SIG-M5 (cell line): Measurements from ENCODE around the gene TEX48.

Source experiments
- DNase-seq: peaks from one replicate; lab custom pipeline; 2025; lab: John Stamatoyannopoulos, UW

Gene TEX48, protein sequence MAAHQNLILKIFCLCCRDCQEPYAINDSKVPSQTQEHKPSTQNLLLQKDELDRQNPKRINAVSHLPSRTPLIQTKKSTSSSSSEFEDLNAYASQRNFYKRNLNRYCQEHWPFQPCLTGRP

DNA sequence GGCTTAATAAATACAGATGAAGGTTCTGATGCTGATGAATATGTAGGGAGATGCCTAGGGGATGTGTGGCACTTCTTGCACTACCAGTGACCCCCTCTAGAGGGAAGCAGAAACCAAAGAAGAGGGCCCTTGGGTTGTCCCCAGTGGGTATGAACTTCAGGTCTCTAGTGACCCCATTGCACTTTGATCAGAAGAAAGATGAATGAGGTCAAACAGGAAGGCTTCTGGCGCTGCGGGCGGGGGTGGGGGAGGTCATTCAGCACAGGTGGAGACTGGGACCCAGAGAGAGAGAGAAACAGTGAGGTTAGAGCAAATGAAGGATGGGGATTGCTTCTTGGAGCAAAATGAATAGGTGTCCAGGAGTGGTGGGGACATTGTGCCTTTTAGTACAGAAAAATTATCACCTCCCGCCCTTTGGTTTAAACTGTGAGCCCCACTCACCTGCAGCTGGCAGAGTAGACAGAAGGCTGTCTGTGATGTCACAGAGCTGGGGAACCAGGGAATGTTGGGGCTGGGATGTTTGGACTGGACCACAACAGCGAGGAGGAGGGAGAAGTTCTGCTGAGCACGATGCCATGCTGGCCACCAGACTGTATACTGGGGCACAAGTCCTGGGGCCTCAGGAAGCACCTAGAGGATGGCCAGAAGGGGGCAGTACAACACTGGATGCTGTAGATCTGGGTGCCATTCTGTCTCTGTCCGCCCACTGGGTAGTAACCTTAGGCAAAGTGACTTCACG, at the start of gene TEX48:
Gene TEX48 (minus strand): TSS at position 599 of the 739 bp plus-strand sequence. CDS start 10,469 bp downstream, outside the sequence.
- DNase-seq: no peak

DNA sequence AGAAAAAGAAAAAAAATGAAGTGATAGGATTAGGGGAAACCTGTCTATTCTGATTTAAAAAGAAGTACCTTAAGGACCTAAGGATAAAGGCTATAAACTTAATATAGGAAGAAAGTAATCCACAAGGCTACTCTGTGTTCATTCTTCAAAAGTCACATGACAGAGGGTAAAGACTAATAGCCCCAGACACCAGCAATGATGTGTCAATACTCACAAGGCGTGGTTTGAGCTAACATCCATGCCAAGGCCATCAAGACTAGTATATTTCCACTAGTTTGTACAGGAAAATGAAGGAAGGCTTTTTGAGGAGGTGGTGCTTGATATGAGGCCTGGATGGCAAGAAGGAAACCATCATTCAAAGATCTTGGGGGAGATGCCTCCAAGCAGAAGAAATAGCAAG, 49.7 kb upstream of the TEX48 start:
- DNase-seq: no peak

DNA sequence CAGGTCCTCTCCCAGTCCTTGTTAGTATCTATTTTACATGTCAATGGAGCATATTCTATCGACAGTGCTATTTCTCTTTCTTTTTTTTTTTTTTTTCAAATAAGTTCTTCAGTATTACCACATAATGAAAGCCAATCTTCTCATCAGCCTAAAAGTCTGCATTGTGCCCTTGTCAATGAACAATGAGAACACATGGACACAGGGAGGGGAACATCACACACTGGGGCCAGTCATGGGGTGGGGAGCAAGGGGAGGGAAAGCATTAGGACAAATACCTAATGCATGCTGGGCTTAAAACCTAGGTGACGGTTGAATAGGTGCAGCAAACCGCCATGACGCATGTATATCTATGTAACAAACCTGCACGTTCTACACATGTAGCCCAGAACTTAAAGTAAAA, 47.7 kb upstream of the TEX48 start:
- DNase-seq: no peak

DNA sequence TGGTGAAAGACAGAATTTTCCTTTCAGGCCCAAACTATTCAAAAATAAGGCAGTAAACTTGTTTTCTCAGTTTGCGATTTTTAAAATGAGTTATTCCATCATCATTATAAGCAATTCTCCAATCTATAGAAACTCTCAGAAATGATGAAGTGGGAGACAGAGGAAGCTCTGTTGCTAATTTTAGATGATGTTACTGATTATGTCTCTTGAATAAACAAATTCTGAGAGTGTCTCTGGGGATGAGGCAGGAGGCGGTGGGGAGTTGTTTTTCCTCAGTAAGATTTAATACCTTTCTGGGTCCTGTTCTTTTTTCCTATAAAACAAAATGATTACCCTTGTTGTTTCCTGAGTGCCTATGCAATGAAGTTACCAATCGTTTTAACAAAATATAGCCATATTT, 43.9 kb upstream of the TEX48 start:
- DNase-seq: no peak

DNA sequence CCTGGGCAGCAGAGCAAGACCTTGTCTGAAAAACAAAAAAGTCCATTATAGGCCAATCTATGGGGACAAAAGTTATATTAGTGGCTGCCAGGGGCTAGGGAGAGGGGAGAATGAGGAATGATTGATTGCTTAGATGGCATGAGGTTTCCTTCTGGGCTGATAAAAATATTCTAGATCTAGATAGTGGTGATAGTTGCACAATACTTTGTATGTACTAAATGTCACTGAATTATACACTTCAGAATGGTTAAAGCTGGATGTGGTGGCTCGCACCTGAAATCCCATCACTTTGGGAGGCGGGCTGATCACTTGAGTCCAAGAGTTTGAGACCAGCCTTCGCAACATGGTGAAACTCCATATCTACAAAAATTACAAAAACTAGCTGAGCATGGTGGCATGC, 42.8 kb upstream of the TEX48 start:
- DNase-seq: no peak

DNA sequence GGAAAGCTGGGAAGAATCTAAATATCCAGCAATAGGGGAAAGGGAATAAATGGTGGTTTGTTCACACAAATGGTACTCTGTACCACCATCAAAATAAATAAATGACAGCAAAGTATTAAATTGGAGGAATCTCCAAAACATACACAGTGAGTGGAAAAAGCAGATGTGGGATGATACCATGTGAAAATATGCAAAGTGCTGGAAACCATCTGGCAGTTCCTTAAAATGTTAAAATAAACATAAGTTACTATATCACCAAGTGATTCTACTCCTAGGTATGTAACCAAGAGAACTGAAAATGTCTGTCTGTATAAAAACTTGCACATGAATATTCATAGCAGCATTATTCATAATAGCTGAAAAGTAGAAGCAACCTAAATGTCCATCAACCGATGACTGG, 41.9 kb upstream of the TEX48 start:
- no peak for DNase-seq

DNA sequence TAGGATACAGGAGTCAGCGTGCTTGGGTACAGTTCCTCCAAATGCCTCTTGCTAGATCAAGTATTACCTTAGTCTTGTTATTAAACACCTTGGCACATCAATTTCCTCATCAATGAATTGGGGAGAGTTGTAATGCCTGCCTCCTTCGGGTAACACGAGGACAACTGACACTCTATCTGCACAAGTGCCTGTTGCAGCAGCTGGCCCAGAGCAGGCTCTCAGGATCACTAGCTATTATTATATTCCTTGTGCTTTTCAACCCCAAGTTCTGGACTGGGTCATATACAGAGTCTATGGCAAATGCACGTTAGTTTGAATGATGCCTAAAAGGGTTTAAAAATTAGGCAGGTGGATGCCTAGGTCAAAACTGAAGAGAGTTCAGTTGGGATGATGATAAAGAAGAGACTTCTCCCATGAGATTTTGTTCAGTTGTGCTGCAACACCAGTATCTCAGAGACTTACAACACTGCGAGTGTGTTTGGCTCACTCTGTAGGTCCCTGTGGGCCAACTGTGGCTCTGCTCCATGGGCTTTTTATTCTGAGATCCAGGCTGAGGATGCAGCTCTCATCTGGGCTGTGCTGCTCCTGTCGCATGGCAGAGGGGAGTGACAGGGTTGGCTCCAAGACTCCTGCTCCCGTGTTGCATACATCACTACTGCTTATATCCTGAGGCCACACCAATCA, 41.1 kb upstream of the TEX48 start:
- no peak for DNase-seq

DNA sequence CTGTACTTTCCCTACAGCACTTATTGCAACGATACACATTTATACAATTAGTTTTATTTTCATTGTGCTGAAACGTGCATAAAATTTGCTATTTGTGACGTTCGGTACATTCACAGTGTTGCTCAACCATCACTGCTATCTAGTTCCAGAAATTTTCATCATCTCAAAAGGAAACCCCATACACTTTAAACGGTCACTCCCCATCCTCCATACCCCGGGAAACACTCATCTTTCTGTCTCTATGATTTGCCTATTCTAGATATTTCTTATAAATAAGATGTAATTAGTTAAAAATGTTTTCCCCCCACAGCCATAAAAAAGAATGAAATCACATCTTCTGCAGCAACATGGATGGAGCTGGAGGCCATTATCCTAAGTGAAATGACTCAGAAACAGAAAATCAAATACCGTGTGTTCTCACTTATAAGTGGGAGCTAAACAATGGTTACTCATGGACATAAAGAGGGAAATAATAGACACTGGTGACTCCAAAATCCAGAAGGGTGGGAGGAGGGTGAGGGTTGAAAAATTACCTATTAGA, 40.2 kb upstream of the TEX48 start:
- DNase-seq: no peak

DNA sequence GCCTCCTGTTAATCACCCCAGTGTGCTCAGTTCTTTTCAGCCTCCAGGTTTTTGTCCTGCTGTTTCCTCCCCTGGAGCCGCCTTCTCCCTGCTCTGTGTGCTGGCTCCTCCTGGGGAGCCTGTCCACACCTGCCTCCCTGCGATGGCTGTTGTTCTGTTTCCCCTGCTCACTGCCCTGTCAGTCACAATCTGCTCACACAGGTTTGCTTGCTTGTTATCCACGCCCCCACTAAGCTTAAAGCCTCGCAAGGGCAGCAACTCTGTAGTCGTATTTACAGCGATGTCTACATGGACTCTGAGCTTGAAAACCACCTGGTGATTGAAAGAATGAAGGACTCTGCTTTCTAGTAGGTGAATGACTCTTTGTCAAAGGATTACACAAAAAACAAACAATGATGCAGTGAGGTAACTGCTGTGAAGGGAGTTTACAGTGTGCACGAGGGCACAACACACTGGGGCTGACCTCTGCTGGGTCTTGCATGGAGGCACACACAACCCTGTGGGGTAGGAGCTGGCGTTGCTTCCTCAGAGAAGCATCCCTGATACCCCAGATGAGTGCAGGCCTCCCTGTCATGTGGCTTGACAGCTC, 39.6 kb upstream of the TEX48 start:
- no peak for DNase-seq

DNA sequence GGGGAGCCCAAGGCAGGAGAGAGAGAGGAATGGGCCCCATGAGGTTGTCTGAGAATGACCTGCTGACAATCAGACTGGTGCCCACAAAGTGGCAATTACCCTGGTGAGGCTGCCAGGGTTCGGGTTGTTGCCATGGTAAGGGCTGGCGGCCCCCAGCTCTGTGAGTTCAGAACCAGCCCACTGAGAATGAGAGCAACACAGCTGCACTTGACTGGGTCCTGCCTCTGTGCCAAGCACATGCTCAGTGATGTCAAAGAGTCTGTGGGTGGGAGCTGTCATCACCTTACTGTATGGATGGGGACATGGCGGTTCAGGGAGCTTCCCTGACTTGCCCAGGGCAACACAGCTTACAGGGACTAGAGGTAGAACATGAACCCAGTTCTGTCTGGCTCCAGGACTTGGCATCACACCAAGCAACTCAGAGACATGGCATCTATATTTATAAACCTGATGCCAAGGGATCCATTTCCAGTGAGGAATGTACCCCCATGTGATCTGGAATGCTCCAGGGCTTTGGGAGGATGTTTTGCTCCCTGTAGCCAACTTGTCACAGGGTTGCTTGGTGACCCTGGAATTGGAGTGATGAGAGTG, 38.2 kb upstream of the TEX48 start:
- DNase-seq: no peak

DNA sequence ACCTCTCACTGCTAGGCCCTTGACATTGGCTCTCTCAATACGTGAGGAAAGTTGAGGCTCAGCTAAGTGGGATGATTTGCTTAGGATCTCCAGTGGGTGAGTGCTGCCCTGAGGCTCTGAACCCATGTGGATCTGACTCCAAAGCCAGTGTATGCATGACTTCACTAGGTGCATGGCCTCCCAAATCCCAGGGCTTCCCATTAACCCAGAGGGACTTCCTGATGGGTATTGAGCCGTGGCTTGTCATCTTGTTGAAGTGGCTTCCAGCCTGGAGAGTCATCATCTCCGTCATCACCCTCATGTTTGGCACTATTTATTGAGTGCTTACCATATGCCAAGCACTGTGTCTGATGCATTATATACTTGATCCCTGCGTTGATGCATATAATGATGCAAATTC, 37.3 kb upstream of the TEX48 start:
- DNase-seq: no peak

DNA sequence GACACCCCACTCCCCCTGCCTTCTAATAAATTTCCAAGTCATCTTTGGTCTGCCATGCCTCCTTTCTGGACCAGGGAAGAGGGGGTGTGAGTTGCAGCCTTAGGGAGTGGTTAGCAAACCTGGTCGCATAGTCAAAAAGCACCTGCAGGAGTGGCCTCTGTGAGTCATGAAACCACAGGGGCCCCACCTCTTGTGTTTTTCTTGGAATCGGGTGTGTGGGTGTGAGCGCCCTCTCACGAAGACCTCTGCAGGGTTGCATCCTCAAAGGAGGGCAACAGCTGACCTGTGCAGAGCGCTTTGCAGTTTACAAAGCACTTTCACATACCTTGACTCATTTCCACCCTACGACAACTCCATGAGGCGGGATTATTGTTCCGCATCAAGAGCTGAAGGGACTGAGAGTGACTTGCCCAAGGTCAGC, 36.8 kb upstream of the TEX48 start:
- DNase-seq: no peak

DNA sequence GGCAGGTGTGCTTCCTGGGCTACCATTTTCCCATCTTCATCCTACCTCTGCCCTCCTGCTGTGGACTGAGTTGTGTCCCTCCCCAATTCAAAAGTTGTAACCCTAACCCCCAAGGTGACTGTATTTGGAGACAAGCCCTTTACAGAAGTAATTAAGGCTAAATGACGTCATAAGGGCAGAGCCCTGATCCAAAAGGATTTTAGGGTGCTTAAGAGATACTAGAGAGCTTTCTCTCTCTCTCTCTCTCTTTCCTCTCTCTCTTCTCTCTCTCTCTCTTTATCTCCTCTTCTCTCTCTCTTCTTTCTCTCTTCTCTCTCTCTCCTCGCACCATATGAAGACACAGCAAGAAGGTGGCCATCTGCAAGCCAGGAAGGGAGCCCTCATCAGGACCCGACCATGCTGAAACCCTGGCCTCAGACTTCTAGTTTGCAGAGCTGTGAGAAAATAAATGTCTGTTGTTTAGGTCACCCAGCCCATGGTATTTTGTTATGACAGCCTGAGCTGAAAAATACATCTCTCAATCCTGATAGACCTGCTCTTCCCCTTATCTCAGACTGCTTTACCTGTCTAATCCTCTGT, 36.0 kb upstream of the TEX48 start:
- no peak for DNase-seq

DNA sequence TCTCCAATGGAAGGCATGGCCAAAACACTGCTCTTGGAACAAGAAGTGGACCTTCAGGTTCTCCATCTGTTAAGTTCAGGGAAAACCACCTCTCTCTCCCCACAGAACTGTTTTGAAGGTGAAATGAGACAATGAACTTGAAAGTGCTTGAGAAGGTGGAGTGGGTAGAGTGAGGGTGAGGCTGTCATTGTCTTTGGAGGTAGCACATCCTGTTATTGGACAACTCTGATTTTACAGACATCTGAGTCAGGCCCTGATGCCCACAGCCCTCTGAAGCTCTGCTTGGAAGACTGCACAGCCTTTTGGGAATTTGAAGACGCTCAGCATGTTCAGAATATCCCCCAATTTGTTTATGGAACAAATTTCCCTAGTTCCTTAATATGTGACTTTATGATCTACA, 27.6 kb upstream of the TEX48 start:
- DNase-seq: no peak

DNA sequence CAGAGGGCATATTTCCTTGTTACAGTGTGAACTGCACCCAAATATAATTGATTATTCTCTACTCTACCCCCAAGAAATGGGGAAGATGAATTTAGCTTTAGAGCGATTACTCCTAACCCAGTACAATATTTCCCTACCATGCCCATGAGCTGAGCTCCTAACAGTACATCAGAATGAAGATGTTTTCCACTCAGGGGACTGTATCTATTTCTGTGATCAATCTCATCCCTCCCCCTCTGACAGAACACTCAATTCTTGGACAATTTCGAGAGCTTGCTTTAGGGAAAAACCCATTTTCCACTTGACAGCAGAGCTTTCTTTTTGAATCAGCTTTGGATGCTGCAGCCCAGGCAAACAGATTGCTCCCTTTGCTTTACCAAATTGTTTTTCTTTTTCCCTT, 24.7 kb upstream of the TEX48 start:
- DNase-seq: no peak

DNA sequence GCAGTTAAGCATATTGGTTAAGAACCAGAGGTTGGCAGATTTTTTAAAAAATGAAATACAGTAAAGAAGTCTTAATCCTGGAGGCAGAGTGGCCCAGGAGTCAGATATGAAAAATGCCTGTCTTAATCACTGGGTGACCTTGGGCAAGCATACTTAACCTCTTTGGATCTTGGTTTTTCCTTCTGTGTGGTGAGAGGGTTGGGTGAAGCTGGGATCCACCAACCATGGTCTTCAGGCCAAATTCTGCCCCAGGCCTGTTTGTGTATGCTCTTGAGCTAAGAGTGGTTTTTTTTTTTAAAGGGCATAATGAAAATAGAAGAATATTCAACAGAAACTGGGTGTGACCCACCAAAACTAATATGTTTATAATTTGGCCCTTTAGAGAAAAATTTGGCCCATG, 20.0 kb upstream of the TEX48 start:
- no peak for DNase-seq

DNA sequence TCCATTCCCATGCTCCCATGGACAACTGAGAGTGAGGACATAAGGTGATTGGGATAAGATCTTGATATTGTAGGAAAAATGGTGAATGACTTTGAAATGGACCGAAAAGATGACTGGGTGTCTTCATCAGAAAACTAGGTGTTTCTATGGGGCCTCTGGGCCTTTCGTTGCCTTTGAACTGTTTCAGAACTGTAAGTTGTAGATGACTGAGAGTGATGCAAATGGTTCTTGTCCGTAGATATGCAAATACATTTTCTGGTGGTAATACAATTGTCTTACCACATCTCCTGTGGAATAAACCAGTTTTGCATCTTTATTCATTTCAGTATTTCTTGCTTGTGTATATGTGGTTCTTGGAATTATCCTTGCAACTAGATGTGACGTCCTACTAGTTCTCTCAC, 16.0 kb upstream of the TEX48 start:
- no peak for DNase-seq

DNA sequence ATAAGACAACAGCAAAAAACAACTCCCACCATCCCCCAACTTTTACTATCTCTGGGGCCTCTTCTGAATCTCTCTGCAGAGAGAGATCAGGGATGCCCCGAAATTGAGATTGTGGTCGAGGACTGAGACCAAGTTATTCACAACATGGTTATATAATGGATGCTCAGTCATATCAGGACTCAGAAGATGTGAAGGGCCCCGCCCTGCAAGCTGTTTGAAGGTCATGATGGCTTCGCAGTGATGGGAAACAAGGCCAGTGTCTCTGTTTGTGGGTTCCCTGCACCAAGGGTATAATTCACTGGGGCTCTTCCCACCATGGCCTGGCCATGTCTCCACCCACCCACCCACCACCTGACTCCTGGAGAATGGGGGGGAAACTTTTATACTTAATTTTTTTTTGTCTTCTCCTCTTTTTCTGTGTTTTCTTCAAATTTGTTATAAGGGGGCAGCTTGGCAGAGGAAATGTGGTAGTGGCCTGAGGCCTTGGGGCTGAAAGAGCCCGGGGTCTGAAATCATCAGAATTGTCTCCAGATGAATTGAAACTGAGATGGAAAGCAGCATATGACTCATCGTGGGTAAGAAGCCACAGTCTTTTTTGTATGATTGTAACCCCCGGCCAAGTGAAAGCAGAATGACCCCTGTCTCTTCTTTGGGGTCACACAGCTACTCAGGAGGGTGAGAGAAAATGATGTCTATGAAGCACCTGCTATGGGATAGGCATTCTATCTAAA, 15.0 kb upstream of the TEX48 start:
- DNase-seq: no peak

DNA sequence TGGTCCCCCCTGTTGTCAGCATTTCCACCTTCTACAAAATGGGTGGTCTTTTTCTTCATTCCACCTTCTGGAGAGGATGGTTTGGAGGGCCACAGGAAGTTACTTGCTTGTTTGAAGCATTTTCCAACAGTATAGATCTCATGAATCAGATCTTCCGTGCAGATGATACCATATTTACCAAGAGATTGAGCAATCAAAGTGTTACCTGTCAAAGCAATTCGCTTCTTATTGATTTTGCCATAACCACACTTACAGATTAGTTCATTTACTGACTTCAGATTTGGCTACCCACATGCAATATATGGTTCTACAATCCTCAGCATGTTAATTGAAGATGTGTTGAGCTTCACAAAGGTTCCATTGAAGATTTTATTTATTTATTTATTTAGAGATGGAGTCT, 14.0 kb upstream of the TEX48 start:
- DNase-seq: no peak

DNA sequence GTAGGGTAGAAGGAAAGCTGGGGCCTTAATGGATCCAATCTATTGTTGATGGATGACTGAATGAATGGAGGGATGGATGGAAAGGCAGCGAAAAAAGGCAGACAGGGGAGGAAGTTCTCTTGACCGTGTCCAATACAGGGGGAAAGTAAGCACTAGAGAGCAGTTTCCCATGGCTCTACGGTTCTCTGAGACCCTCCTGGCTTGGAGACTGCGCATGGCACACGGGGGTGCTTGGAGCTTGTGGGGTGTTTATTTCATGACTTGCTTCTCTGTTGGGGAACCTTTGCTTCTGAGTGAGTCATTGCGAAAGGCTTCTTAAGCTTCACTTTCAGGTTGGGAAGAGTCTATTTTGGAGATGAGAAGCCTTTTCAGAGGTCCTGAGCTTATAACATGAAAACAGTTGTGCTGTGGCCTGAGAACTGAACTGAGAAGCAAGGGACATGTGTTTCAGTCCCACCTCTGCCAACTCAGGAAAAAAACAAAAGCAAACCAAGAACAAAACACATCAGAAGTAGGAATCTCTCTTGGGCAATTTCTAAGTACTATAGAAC, 12.8 kb upstream of the TEX48 start:
- no peak for DNase-seq

DNA sequence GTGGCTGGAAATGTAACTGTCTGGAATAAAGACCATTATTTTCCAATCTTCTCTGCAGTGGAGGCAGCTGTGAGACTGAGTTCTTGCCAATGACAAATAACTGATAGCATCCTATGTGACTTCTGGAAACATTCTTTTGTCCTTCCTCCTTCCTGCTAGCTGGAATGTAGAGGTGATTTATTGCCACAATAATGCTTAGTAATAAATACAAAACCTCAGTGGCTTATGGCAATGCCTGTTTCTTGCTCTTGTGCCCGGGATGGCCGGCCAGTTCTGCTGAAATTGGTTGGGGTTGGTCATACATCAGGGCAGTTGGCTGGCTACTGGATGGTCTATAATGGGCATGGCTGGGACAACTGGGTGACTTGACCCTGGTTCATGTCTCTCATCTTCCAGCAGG, 12.2 kb upstream of the TEX48 start:
- no peak for DNase-seq
